OCI-LY1 (cell line): ENCODE results near the gene RPL7A.

Experiments
- H2AFZ ChIP-seq: fragments of 200-600 bp; sonication (generic), shearing (Covaris generic); 2 replicates; pipeline ENCODE4 v1.6.0; 2014; ENCODE audit warnings: antibody characterized with exemption, mild to moderate bottlenecking, low read length
- H3F3A ChIP-seq: fragments of 200-600 bp; sonication (generic), shearing (Covaris generic); 2 replicates; pipeline ENCODE4 v1.6.0; 2014; ENCODE audit warnings: mild to moderate bottlenecking, antibody characterized with exemption, low read length, moderate library complexity; ENCODE audit not compliant: insufficient read depth
- H3K27ac ChIP-seq: fragments of 200-600 bp; sonication (generic); 2 replicates; pipeline ENCODE4 v1.5.1; 2014; ENCODE audit warnings: low read length, mixed run types, mild to moderate bottlenecking, low read depth; ENCODE audit not compliant: poor library complexity, severe bottlenecking
- H3K27me3 ChIP-seq: fragments of 200-600 bp; sonication (generic); 2 replicates; pipeline ENCODE4 v1.6.0; 2014; ENCODE audit warnings: antibody characterized with exemption, mild to moderate bottlenecking, low read length, moderate library complexity; ENCODE audit not compliant: insufficient read depth
- H3K36me3 ChIP-seq: fragments of 200-600 bp; sonication (generic); 2 replicates; pipeline ENCODE4 v1.6.1; 2014; ENCODE audit warnings: mild to moderate bottlenecking, antibody characterized with exemption, low read length, moderate library complexity, mixed read lengths; ENCODE audit not compliant: insufficient read depth
- H3K4me1 ChIP-seq: fragments of 200-600 bp; sonication (generic); 2 replicates; pipeline ENCODE4 v1.5.1; 2014; ENCODE audit warnings: mild to moderate bottlenecking, low read length, moderate library complexity; ENCODE audit not compliant: insufficient read depth, severe bottlenecking
- H3K4me2 ChIP-seq: fragments of 200-600 bp; sonication (generic), shearing (Covaris generic); 2 replicates; pipeline ENCODE4 v1.6.1; 2014; ENCODE audit warnings: low read length
- H3K4me3 ChIP-seq: fragments of 200-600 bp; sonication (generic); 2 replicates; pipeline ENCODE4 v1.5.1; 2014; ENCODE audit warnings: low read length, low read depth, mild to moderate bottlenecking, mixed read lengths; ENCODE audit not compliant: poor library complexity, severe bottlenecking
- H3K79me2 ChIP-seq: fragments of 200-600 bp; shearing (Covaris generic); 2 replicates; pipeline ENCODE4 v1.6.1; 2016; ENCODE audit warnings: mixed run types, low read length, mixed read lengths; ENCODE audit not compliant: insufficient read depth
- H3K9ac ChIP-seq: fragments of 200-600 bp; sonication (generic), shearing (Covaris generic); 2 replicates; pipeline ENCODE4 v1.6.1; 2014; ENCODE audit warnings: mild to moderate bottlenecking, low read length, mixed read lengths
- H3K9me2 ChIP-seq: fragments of 200-600 bp; sonication (generic), shearing (Covaris generic); 2 replicates; pipeline ENCODE4 v1.6.1; 2014; ENCODE audit warnings: low read depth, mild to moderate bottlenecking, low read length, mixed read lengths
- H3K9me3 ChIP-seq: fragments of 200-600 bp; shearing (Covaris generic); 2 replicates; pipeline ENCODE4 v1.6.1; 2014; ENCODE audit warnings: low read length, mixed read lengths
- H4K20me1 ChIP-seq: fragments of 200-600 bp; sonication (generic), shearing (Covaris generic); 2 replicates; pipeline ENCODE4 v1.6.0; 2016; ENCODE audit warnings: mild to moderate bottlenecking, low read length; ENCODE audit not compliant: insufficient read depth
- CTCF ChIP-seq: fragments of 200-600 bp; sonication (generic), shearing (Covaris generic); IDR thresholded peaks from 2 replicates; pipeline ENCODE4 v1.5.1; 2017; ENCODE audit warnings: mild to moderate bottlenecking, antibody characterized with exemption, low read length, moderate library complexity, mixed read lengths
- EZH2 ChIP-seq: fragments of 200-600 bp; sonication (generic), shearing (Covaris generic); IDR thresholded peaks from 2 replicates; pipeline ENCODE4 v1.8.0; 2017; ENCODE audit warnings: borderline replicate concordance, mixed run types, mild to moderate bottlenecking, antibody characterized with exemption, low read length, moderate library complexity, mixed read lengths

RPL7A gene

GRCh38 chr9:133383438-133383837, 35.4 kb downstream of the RPL7A start:
- Histone ChIP-seq H3F3A (no peaks in the 10 kb centered on the region), H3K79me2 (no peaks in the 10 kb centered on the region), H3K4me2 (no peak overlapping the region), H3K27ac (no peak overlapping the region), H3K36me3 (no peaks in the 10 kb centered on the region), H2AFZ (no peak overlapping the region), H3K4me3 (no peak overlapping the region), H3K27me3 (no peaks in the 10 kb centered on the region), H4K20me1 (no peaks in the 10 kb centered on the region), H3K9me3 (no peaks in the 10 kb centered on the region), H3K4me1 (no peaks in the 10 kb centered on the region), H3K9ac (no peak overlapping the region), H3K9me2 (no peaks in the 10 kb centered on the region)
- TF ChIP-seq CTCF (no peak), EZH2 (no peak)

GRCh38 chr9:133384736-133385321, 36.8 kb downstream of the RPL7A start:
- no peaks in the 10 kb centered on the region for H3K79me2 ChIP-seq
- no peak for TF ChIP-seq CTCF
- TF ChIP-seq EZH2, result no peak

GRCh38 chr9:133385452-133385851, 37.4 kb downstream of the RPL7A start:
- Histone ChIP-seq H3F3A (no peaks in the 10 kb centered on the region), H3K79me2 (no peaks in the 10 kb centered on the region), H3K4me1 (no peaks in the 10 kb centered on the region), H3K9ac (no peak overlapping the region), H3K9me2 (no peaks in the 10 kb centered on the region), H3K4me3 (no peak overlapping the region), H3K36me3 (no peaks in the 10 kb centered on the region), H4K20me1 (no peaks in the 10 kb centered on the region), H3K27ac (no peak overlapping the region), H2AFZ (no peak overlapping the region), H3K9me3 (no peaks in the 10 kb centered on the region), H3K4me2 (no peak overlapping the region), H3K27me3 (peaks cover 2% of the 10 kb centered on the region; the same call in 1 of the 2 replicates)
- TF ChIP-seq CTCF, result no peak
- TF ChIP-seq EZH2, result no peak

More at GRCh38 chr9:133384736-133385321, 36.8 kb downstream of the RPL7A start:
- no peaks in the 10 kb centered on the region for H3K9me2 ChIP-seq
- no peak overlapping the region for H3K4me2 ChIP-seq
- no peak overlapping the region for H3K27ac ChIP-seq
- H3K9me3 ChIP-seq, result no peaks in the 10 kb centered on the region
- H4K20me1 ChIP-seq, result no peaks in the 10 kb centered on the region
- H3K4me3 ChIP-seq, result no peak overlapping the region
- H3K4me1 ChIP-seq, result no peaks in the 10 kb centered on the region
- H3K9ac ChIP-seq, result no peak overlapping the region
- H3K27me3 ChIP-seq, result no peaks in the 10 kb centered on the region
- H3F3A ChIP-seq, result no peaks in the 10 kb centered on the region
- H2AFZ ChIP-seq, result no peak overlapping the region
- H3K36me3 ChIP-seq, result no peaks in the 10 kb centered on the region
